T-helper 22 cell (primary cell): ENCODE measurements around the gene CBLN3.
"Not testable (repeated sequence)": the region's sequence is repeated elsewhere in the genome, so short reads cannot be mapped to it uniquely, and the experiment has no call there.

Source experiments
- DNase-seq: peaks from one replicate; pipeline ENCODE4 v3.0.0-alpha.2; 2020; ENCODE audit warnings: low read depth

Gene CBLN3

GRCh38 chr14:24401810-24402702 is 27.4 kb downstream of the CBLN3 start:
- DNase-seq: no peak

- no peak for DNase-seq
Measured at GRCh38 chr14:24399999-24400718, 29.3 kb downstream of the CBLN3 start.

GRCh38 chr14:24399447-24399822 is 30.0 kb downstream of the CBLN3 start:
- DNase-seq: no peak

- DNase-seq: peak; percentile 12
Measured at GRCh38 chr14:24398653-24399446, 30.6 kb downstream of the CBLN3 start, which contains the start of gene NYNRIN. TSS of gene NYNRIN (plus strand) at chr14:24399003. CDS start at chr14:24399247, 244 bp downstream.

- DNase-seq: no peak
Measured at GRCh38 chr14:24398293-24398652, 31.2 kb downstream of the CBLN3 start.

- DNase-seq: no peak
Measured at GRCh38 chr14:24397639-24398292, 31.7 kb downstream of the CBLN3 start.

GRCh38 chr14:24395609-24396582 is 33.6 kb downstream of the CBLN3 start:
- DNase-seq: no peak

- DNase-seq: no peak
Measured at GRCh38 chr14:24394275-24394674, 35.2 kb downstream of the CBLN3 start.

- no peak for DNase-seq
Measured at GRCh38 chr14:24392325-24393091, 37.0 kb downstream of the CBLN3 start.

GRCh38 chr14:24390701-24391468 is 38.6 kb downstream of the CBLN3 start:
- no peak for DNase-seq

- no peak for DNase-seq
Measured at GRCh38 chr14:24389226-24389848, 40.1 kb downstream of the CBLN3 start.

- DNase-seq: no peak
Measured at GRCh38 chr14:24388474-24389179, 40.8 kb downstream of the CBLN3 start.

GRCh38 chr14:24387579-24387978 is 41.9 kb downstream of the CBLN3 start:
- not testable (repeated sequence) for DNase-seq

GRCh38 chr14:24387009-24387345 is 42.5 kb downstream of the CBLN3 start:
- DNase-seq: no peak

- no peak for DNase-seq
Measured at GRCh38 chr14:24385524-24385923, 43.9 kb downstream of the CBLN3 start.

GRCh38 chr14:24384169-24384568 is 45.3 kb downstream of the CBLN3 start:
- DNase-seq: no peak

GRCh38 chr14:24382064-24382371 is 47.5 kb downstream of the CBLN3 start:
- DNase-seq: no peak

GRCh38 chr14:24381363-24382063 is 48.0 kb downstream of the CBLN3 start:
- no peak for DNase-seq
